HG03097 (cell line): Measurements from ENCODE around the gene THTPA.
"Not testable (repeated sequence)": the region's sequence is repeated elsewhere in the genome, so short reads cannot be mapped to it uniquely, and the experiment has no call there.

Experiments used
- ATAC-seq: cut with Tn5 transposase; IDR thresholded peaks from one replicate; pipeline ENCODE4 v1.9.1; 2021; ENCODE audit not compliant: unreplicated experiment, low FRiP score

Gene THTPA

DNA sequence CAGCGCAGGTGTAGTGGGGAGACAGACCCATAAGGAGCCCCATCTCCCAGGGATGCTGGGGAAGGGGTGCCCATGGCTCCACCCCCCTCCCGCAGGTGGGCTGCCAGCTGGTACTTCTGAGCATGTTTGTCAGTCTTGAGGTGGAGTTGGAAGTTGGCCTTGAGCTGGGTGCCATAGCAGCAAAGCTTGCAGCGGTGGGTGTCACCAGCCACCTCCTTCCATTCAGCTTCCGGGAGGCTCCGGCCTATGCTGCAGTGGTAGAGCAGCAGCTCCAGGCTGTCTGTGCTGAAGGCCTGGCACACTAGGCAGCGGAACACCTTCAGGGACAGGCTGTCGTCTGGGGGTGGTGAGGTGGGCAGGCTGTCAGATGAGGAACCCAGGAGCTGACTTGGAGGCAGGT lies 23.4 kb upstream of the THTPA start:
- no peak for ATAC-seq

DNA sequence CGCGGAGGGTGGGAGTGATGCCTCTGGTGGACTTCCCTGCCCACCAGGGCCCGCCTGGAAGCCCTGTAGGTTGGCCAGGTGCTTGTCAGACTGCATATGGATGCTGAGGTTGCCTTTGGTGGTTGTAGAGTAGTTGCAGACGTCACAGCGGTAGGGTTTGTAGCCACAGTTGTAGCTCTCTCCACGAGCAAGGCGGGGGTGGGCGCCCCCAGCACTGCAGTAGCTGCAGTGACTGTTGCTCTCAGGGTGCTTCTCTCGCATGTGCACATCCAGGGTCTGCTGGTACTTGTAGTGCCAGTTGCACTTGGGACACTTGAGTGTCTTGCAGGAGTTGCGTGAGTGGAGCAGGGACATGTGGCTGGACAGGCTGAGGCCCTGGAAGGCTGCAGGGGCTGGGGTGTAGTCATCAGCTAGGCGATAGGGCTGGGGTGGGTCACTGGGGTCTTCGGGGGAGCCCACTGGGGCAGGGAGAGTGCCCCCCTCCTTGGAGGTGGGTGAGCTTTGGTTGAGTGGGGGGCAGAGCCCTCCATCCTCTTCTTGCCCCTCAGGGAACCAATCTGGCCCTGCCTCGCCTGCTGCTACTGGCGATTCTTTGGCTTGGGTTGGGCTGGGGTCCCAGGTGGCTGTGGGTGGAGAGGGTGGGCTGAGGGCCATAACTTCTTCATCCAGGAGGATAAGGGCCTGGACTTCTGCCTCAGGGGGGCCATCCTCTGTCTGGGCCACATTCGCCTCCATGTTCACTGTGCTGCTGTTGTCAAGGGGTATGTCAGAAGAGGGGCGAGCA lies 22.2 kb upstream of the THTPA start:
- no peak for ATAC-seq

DNA sequence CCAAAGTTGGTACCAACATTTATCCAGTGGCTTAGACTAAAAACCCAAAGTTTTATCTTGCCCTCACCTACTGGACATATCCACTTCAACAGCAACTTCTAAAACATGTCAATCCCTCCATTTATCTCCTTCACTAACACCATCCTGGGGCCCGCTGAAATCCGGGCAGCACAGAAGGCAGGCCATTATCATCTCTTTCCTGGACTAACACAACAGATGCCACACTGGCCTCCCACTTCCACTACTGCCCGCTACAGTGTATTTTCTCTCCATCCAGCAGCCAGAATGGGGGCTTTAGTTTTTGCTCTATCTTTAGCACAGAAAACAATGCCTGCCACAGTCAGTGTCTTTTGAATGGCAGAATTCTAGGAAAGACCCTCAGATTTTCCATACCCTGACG lies 20.1 kb upstream of the THTPA start:
- no peak for ATAC-seq

DNA sequence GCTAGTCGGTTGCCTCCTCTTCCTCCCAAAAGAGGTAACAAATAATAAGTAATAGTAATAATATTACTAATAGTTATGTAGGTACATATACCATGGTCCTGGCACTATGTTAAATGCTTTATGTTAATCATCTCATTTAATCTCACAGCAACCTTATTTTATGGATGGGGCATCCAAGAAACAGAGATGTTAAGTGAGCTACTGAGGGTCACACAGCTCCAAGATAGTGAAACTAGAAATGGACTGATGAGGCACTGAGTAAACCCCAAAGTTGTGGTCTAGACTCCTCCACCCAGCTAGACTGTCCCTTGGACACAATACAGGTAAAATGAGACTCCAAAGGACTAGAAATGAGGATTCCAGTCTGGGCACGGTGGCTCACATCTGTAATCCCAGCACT lies 19.6 kb upstream of the THTPA start:
- no peak for ATAC-seq

DNA sequence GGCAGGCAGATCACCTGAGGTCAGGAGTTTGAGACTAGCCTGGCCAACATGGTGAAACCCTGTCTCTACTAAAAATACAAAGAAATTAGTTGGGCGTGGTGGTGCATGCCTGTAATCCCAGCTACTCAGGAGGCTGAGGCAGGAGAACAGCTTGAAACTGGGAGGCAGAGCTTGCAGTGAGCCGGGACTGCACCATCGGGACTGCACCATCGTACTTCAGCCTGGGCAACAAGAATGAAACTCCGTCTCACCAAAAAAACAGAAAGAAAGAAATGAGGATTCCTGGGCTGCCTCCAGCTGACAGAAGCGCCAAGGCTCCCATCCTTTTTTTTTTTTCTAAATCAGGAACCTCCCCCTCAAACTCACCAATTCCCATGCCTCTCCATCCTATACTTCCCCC lies 19.2 kb upstream of the THTPA start:
- ATAC-seq = not testable (repeated sequence)

DNA sequence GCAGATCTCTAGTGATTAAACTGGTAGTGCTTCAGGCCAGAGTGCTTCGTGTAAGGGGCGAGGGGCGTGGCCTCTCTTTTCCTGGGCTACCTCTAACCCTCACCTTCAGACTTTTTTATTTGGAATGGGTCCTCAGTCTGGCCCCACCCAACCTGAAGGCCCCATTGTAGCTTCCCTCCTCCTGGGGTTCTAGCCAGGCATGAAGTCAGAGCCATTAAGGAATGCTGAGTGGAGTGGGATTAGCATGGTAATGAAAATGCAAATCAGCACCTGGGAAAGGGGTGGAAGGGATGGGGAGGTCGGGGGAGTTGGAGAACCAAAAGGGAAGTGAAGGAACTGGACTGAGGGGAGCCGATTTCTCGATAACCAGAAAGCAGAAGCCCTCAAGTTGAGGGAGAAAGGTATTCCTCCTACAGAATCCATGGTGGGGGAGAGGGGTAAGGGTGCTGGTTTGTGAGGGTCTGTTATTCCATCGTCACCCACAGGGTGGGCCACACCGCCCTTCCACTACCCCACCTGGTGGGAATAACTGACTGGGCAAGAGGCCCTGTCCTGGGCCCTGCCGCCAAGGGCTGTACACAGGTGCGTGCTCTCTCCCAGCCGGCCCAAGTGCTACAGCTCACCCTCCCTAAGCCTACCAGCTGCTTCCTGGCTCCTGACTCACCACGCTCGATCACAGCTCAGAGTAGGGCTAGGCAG lies 18.6 kb upstream of the THTPA start:
- no peak for ATAC-seq

DNA sequence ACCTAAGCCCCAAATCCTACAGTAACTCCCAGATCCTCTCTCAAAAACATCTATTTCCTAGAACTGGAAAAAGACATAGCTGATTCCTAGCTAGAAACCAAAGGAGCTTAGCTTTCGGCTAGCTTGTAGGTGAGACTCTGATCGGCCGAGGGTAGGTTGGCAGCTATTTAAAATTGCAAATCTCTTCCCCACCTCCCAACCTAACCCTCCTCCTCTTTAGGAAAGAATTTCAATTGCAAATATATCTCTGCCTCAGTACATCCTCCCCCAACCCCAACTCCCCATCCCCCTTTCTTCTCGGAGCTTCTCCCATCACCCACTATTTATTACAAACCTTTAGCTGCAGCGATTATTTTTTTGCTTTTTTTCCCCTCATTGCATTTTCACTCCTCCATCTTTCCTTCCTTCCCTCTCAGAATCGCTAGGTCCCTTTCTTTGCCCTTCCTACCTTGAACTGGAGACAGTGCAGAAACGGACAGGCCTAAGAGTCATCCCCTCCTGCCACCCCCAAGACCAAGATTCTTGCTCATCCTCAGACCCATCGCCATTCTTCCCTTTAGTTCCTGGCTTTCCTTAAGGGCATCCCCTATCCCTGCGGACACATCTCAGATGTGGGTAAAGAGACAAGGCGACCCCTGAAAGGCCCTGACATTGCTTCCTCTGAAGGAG lies 17.9 kb upstream of the THTPA start:
- ATAC-seq = no peak

DNA sequence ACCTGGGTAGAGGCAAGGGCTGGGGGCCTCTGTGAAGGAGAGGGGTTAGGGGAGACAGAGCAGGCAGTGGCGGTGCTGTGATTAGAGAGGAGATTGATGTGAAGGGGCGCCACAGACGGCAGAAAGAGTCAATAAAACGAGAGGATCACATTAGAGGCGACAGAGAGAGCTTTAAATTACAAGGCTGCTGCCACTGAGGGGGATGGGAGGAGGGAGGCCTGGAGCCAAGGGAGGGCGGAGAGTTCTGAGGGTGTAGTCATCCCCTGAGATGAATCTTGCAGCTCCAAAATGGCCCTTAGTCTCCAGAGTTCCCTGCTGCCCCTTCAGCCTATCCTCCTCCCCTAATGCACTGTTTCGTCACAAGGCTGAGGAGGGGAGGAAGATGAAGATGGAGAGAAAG lies 17.3 kb upstream of the THTPA start:
- no peak for ATAC-seq

DNA sequence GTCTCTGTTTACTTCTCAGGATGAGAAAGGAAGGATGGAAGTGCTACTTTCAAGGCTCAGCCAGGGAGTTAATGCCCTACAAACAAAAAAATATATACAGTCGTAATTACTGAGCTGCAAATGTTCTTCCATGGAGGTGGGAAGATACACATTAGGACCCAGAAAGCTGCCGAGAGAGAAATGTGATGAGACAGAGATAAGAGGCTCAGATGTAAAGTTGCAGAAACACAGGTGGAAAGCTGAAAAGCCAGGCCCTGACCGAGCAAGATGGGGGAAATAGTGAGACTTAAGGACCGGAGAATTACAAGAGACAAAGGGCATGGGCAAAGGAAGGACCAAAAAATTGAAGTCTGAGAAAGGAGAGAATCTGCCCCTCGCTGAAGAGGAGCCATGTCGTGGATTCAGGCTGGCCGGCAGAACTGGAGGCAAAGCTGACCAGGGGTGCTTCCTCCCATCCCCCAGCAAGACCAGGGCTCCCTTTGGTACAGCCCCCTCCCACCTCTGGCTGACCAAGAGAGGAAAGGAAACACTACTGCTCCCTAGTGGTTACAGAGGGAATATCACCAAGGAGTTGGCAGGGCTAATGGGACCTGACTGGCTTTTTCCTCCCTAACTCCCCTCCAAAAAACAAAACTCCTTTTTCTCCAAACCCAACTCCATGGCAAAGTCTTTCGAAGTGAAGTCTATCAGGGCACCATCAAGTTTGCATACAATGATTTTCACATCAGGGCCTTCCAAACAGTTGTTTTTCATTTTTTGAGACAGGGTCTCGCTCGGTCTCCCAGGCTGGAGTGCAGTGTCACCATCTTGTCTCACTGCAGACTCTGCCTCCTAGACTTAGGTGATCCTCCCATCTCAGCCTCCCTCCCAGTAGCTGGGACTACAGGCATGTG lies 16.6 kb upstream of the THTPA start:
- ATAC-seq = no peak

DNA sequence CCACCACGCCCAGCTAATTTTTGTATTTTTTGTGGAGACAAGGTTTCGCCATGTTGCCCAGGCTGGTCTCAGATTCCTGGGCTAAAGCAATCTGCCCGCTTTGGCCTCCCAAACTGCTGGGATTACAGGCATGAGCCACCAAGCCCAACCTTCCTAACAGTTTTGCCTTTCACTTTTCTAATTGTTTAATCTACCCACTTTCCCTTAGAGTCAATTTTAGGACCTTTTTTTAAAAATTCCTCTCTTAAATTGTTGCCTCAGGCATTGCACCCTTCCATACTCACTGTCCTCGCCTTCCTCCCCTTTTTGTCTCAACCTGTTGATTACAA lies 16.0 kb upstream of the THTPA start:
- no peak for ATAC-seq

DNA sequence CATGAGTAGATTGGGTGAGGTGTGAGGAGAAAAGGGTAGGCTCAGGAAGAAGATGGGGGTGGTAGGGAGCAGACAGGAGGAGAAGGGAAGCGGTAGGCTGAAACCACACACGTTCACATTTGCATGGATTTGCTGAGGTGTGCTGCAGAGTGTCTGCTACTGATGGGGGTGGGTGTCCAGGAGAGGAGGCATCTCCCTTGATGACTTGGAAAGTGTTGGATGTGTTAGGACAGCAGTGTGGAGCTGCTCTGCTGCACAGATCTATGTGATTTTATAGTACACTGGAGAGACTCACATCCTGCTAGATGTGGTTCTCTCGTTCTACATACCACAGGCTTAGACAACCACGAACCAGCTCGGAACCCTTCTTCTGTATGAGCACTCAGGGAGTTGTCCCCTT lies 13.8 kb upstream of the THTPA start:
- no peak for ATAC-seq

DNA sequence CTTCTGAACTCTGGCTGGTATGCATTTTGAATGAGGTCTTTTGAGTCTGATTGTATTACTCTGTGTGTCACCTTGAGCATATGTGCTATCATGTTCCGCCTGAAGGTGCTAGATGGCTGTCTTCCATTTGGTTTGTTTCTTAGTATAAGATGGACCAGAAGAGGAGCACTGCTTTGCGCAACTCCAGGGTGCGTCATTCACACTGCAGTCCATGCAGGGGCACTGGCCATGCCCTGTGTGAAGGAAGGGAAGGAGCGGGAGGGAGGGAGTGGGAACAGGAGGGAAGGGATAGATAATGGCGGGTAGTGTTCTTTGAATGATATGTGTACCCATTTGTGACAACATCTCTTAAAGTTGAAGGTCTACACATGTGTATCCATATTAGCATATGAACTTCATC lies 12.7 kb upstream of the THTPA start:
- no peak for ATAC-seq

DNA sequence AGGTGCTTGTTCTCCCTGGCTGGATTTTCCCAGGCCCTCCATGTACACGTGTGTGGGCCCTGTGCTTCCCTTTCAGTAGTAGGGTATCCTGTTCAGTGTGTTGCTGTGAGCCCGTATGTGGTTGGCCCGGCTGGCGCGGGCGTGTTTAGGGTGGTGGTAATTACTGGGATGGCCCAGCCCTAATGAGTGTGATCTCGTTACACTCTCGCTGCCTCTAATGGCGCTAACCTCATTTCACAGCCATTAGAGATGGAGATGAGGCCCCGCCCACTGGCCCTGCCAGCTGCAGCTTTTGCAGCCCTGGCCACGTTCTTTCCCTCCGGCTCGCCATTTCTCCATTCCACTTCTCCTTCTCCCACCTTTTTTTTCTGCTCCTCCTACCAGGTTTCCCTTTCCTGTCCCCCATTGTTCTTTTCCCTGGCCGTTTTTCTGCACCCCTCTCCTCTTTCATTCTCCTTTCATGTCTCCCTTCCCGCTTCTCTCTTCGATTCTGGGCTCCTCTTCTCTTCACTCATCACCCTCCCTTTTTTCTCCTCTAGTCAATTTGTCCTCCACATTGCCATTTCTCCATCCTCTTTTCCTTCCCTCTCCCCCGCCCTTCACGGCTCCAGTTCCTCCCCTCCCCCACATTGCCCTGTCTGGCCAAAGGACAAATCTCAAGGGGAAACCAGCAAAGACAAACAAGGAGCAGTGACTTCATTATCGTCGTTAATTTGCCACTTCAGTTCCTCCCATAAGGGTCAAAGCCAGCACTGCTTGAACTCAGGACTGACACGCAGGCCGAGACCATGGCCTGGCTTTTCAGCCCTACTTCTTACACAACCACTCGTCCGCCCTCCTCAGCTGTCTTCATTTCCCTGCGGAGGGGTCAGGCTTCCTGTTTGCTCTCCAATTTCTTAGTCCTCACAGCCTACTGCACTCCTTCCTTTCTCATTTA lies 11.3 kb upstream of the THTPA start:
- no peak for ATAC-seq

DNA sequence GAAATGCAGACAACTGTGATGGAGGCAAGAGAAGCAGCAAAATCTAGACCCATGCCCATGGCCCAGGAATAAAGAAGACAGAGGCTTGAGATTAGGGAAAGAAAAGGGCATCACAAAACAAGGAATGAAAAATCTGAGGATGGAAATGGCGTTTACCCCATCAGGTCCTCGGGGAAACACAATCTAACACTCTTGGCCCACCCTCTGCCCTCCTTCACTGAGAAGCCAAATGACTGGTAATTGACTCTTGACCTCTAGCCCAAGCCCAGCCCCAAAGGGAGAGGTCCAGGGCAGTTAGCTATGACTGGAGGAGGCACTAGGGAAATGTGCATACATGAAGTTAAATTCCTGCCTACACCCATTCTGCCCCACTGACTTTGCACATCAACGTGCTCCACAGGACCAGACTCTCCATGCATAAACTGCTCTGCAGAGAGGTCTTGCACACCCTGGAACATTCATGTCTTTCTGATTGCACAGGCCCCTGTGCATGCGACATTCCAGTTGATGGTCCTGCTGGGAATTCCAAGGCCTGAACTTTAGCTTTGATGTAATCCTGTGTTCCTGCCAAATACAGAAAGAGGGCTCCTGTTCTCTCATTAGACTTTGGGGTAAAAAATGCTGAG lies 10.2 kb upstream of the THTPA start:
- ATAC-seq = no peak

DNA sequence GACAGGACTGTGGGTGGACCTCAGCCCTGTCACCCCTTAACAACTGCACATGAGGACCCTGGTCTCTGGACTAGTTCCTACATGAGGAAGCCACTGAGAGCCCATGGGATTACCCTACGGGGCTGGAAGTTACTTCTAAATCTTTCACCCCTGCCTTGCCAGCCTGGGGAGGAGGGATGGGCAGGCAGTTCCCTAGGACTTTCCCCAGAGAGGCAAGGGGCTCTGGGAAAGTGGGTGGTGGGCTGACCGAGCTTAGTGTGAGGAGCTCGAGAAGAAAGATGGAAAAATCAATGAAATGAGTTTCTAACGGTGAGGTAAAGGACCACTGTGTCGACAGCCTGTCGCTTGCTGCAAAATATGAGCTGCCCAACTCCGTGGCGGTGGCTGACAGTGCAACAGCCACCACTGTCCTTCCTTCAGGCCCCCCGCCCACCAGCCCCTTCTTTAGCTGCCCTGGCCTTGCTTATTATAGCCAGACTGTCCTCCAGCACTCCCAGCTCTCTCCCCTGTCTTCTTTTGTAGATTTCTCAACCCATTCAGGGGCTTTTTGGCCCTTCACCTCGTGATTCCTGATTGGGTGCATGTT lies 9.5 kb upstream of the THTPA start:
- ATAC-seq = no peak

DNA sequence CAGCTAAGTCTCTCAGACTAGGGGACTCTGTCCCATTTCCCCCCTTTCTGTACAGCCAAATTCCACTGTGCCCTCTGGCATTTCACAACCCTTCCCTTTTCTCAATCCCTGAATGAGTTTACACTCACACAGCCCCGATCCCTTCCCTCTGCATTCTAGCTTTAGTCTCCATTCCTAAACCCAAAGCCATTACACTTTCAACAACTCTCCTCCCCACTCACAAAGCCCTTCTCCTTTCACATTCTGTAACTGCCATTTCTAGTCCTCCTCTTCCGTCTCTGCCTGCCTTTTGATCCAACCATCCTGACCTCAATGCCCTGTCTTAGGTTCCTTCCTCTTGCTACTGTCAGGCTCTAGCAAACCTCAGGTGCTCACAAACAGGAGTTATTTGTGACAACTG lies 8.1 kb upstream of the THTPA start:
- ATAC-seq = no peak

DNA sequence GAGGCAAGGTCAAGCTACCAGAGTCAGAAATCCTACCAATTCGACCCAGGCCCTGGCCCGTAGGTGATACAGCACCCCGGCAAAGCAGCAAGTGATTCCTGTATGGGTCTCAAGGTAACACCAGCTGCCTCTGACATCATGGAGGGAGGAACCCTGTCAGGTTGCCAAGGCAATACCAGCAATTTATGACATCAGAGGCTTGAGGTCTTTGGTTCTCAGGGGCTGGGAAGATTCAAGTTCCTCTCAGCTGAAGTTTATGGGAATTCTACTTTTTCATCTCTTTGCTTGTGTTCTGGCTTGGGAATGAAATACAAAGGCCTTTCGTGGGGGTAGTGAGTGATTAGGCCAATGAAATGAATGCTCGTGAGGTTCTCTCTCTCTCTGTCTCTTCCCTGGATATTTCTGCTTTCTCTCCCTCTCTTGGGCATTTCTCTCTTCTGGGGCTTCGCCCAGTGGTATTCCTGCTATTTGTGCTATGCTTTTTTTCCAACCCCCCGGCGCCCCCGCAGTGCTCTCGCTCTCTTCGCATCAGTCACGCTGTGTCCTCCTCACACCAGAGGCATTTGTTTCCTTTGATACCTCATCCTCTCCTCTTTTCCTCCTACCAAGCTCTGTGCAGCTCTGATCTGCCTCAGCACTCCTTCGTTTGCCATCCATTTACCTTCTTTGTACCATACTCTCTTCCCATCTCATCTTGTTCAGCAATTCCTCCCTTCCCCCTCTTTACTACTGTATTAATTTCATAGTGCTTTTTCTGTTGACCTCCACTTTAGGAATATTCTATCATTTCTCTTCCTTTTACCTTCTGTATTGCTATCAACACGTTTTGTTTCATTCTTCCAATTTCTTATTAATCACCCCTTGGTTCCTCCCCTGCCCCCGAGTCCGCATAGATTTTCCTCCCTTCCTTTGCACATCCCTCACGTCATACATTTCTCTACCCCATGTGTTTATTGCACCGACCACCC lies 7.4 kb upstream of the THTPA start:
- ATAC-seq = no peak
